Erythroblast (primary cell): ENCODE measurements around the gene KAT14.

Source experiments
- GATA1 ChIP-seq: IDR thresholded peaks from 2 replicates; pipeline ENCODE4 v1.6.1; 2011; ENCODE audit warnings: low read depth, mild to moderate bottlenecking, control low read depth, low read length, moderate library complexity
- POLR2A ChIP-seq: IDR thresholded peaks from 2 replicates; pipeline ENCODE4 v1.6.1; 2011; ENCODE audit warnings: mild to moderate bottlenecking, low read length

GRCh38 chr20:18166950-18167349 lies 29.3 kb downstream of the KAT14 start:
- TF ChIP-seq POLR2A (no peak), GATA1 (no peak)
